ENCODE data around the gene CMA1.

CMA1 gene

DNA sequence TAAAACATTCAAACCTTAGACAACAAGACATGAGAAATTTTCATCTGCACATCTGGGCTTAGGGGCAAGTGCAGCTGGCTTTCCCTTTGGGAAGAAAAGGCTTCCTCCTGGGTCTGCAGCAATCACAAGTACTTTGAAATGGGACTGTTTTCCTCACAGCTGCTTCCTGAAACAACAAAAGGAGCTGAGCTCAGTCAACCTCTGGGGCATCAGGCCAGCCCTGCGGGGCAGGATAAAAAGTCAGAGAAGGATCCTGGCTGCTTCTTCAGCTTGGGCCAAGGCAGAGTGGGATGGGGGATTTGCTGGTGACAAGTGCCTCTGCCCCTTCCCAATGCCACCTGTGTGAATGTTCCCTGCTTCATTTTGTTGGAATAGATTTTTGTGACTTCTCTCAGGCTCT is 49.3 kb downstream of the CMA1 start:
- no peak for DNase-seq (ENCODE audit: insufficient read length, low spot score)
- no peak for FAIRE-seq
- no peak for TF ChIP-seq POLR2A (IDR thresholded peaks at IDR 0.05; ENCODE audit: low read depth, low read length)

DNA sequence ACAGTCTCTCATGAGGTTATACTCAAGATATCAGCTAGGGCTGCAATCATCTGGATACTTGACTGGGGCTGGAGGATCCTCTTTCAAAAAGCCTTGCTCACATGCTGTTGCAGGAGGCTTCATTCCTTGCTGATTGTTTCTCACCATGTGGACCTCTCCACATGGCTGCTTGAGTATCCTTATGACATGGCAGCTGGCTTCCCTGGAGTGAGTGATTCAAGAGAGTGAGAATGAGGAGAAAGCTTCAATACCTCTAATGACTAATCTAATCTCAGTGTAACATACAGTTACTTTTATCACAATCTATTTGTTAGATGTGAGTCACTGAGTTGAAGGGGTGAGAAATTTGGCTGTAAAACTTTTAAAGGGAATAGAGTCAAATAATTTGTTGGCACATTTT is 51.1 kb downstream of the CMA1 start:
- DNase-seq (ENCODE audit: insufficient read length, low spot score) = no peak
- no peak for FAIRE-seq
- TF ChIP-seq POLR2A (IDR thresholded peaks at IDR 0.05; ENCODE audit: low read depth, low read length) = no peak

Measured in H54 (cell line).